Tibial nerve (tissue), 4 donors: Measurements from ENCODE around the gene CALB2. TPM values are rescaled to one million over a fixed set of nuclear protein-coding genes. Genes with fewer than 3 reads are reported as not detected.

Source experiments
- DNase-seq, 2 donors: peaks; one replicate each; pipeline ENCODE4 v3.0.0-alpha.2; 2019; ENCODE audit warnings: low spot score in 2 of 2
- H3K27ac ChIP-seq, 4 donors: fragments of 200-600 bp; sonication (generic) in 3 of 4; one replicate each; pipeline ENCODE4 v1.5.1; 2017 to 2019; ENCODE audit warnings: mild to moderate bottlenecking in 1 of 4
- H3K27me3 ChIP-seq, 2 donors: fragments of 200-600 bp; sonication (generic) in 1 of 2; one replicate each; pipeline versions ENCODE4 v1.5.1 to v1.6.0; 2017 to 2019
- H3K36me3 ChIP-seq, 3 donors: fragments of 200-600 bp; sonication (generic); one replicate each; pipeline ENCODE4 v1.5.1; 2018 to 2019
- H3K4me1 ChIP-seq, 4 donors: fragments of 200-600 bp; sonication (generic) in 3 of 4; one replicate each; pipeline ENCODE4 v1.5.1; 2017 to 2019
- H3K4me3 ChIP-seq, 4 donors: fragments of 200-600 bp; sonication (generic) in 3 of 4; one replicate each; pipeline ENCODE4 v1.5.1; 2017 to 2019; ENCODE audit warnings: mild to moderate bottlenecking in 1 of 4, moderate library complexity in 1 of 4
- H3K9me3 ChIP-seq, 4 donors: fragments of 200-600 bp; sonication (generic) in 3 of 4; one replicate each; pipeline ENCODE4 v1.5.1; 2017 to 2019
- CTCF ChIP-seq, 5 experiments: fragments of 200-600 bp in 3 of 5; fragments of 450-650 bp in 2 of 5; sonication (generic) in 3 of 5; IDR thresholded peaks; one replicate each; pipeline ENCODE4 v1.5.1; 2016 to 2019; ENCODE audit warnings: antibody characterized with exemption in 5 of 5, mild to moderate bottlenecking in 3 of 5, moderate library complexity in 2 of 5
- EP300 ChIP-seq, 2 donors: sonication (generic); formaldehyde crosslinking; IDR thresholded peaks; one replicate each; pipeline ENCODE4 v1.6.1; 2017; ENCODE audit warnings: antibody characterized with exemption in 2 of 2, mild to moderate bottlenecking in 1 of 2
- POLR2A ChIP-seq, 2 donors: fragments of 450-650 bp; IDR thresholded peaks; one replicate each; pipeline ENCODE4 v1.6.1; 2017; ENCODE audit warnings: antibody characterized with exemption in 2 of 2, mild to moderate bottlenecking in 2 of 2, moderate library complexity in 2 of 2
- WGBS, 2 donors: methylation state at CpG; one replicate each; pipeline ENCODE4 v1.1.5; 2018; 5-methylcytosine and 5-hydroxymethylcytosine counted together
- total RNA-seq, 4 donors: library from RNA; depleted of rRNA; stranded (reverse); fragments of >200 nt; gene quantifications; one replicate each; pipeline ENCODE4 v1.1.0, GENCODE V29; 2016

Gene CALB2
- total RNA-seq, 4 donors from 2014 or later: 3.5 to 24.7 (median 11.3) TPM

GRCh38 chr16:71345031-71345430 lies 13.5 kb upstream of the CALB2 start:
- Histone ChIP-seq H3K9me3 (no peaks in the 10 kb centered on the region), H3K4me1 (no peaks in the 10 kb centered on the region), H3K36me3 (no peaks in the 10 kb centered on the region), H3K4me3 (no peak overlapping the region), H3K27me3 (peaks cover 0 to 5% of the 10 kb centered on the region in 2 donors), H3K27ac (no peak overlapping the region)
- TF ChIP-seq EP300 (IDR thresholded peaks at IDR 0.05) (no peak), CTCF (IDR thresholded peaks at IDR 0.05) (no peak), POLR2A (IDR thresholded peaks at IDR 0.05) (no peak)
- 44 to 55% methylated on average over 10 of the region's 10 CpGs for WGBS, 2 donors
- DNase-seq: no peak

GRCh38 chr16:71347146-71347545 lies 11.4 kb upstream of the CALB2 start:
- no peaks in the 10 kb centered on the region for H3K9me3 ChIP-seq
- no peak overlapping the region for H3K27ac ChIP-seq
- no peak for TF ChIP-seq CTCF (IDR thresholded peaks at IDR 0.05)
- peaks cover 0 to 5% of the 10 kb centered on the region in 2 donors for H3K27me3 ChIP-seq
- H3K4me3 ChIP-seq: no peak overlapping the region
- DNase-seq: no peak
- 77 to 86% methylated on average over 7 of the region's 7 CpGs for WGBS, 2 donors
- no peaks in the 10 kb centered on the region for H3K4me1 ChIP-seq
- no peaks in the 10 kb centered on the region for H3K36me3 ChIP-seq

- 72 to 80% methylated on average over 19 to 22 of the region's 22 CpGs for WGBS, 2 donors
- TF ChIP-seq EP300 (IDR thresholded peaks at IDR 0.05) (no peak), CTCF (IDR thresholded peaks at IDR 0.05) (no peak), POLR2A (IDR thresholded peaks at IDR 0.05) (no peak)
These were observed 10.0 kb upstream of the CALB2 start for GRCh38 chr16:71348262-71349085.

GRCh38 chr16:71350821-71351557 lies 7.5 kb upstream of the CALB2 start:
- peaks cover 0 to 8% of the 10 kb centered on the region in 2 donors for H3K27me3 ChIP-seq
- no peak overlapping the region for H3K27ac ChIP-seq
- WGBS, 2 donors: 70 to 81% methylated on average over 10 of the region's 10 CpGs
- no peaks in the 10 kb centered on the region for H3K9me3 ChIP-seq
- no peak overlapping the region for H3K4me3 ChIP-seq
- no peak for TF ChIP-seq EP300 (IDR thresholded peaks at IDR 0.05)
- TF ChIP-seq CTCF (IDR thresholded peaks at IDR 0.05): no peak
- no peak for TF ChIP-seq POLR2A (IDR thresholded peaks at IDR 0.05)
- H3K4me1 ChIP-seq: no peaks in the 10 kb centered on the region
- H3K36me3 ChIP-seq: no peaks in the 10 kb centered on the region
- DNase-seq: no peak

More at GRCh38 chr16:71348262-71349085, 10.0 kb upstream of the CALB2 start:
- H3K27ac ChIP-seq: no peak overlapping the region
- DNase-seq: no peak
- H3K27me3 ChIP-seq: peaks cover 0 to 5% of the 10 kb centered on the region in 2 donors
- no peaks in the 10 kb centered on the region for H3K9me3 ChIP-seq
- no peak overlapping the region for H3K4me3 ChIP-seq
- H3K36me3 ChIP-seq: no peaks in the 10 kb centered on the region
- H3K4me1 ChIP-seq: no peaks in the 10 kb centered on the region

- Histone ChIP-seq H3K27me3 (peaks cover 0 to 8% of the 10 kb centered on the region in 2 donors), H3K4me3 (no peak overlapping the region)
- WGBS, 2 donors: 53 to 80% methylated on average over 4 to 5 of the region's 5 CpGs
These were observed 7.0 kb upstream of the CALB2 start for GRCh38 chr16:71351558-71351901.

More at GRCh38 chr16:71351558-71351901, 7.0 kb upstream of the CALB2 start:
- no peak for DNase-seq
- Histone ChIP-seq H3K27ac (no peak overlapping the region), H3K9me3 (no peaks in the 10 kb centered on the region), H3K4me1 (no peaks in the 10 kb centered on the region), H3K36me3 (no peaks in the 10 kb centered on the region)
- TF ChIP-seq EP300 (IDR thresholded peaks at IDR 0.05) (no peak), POLR2A (IDR thresholded peaks at IDR 0.05) (no peak), CTCF (IDR thresholded peaks at IDR 0.05) (no peak)
